Measurements from ENCODE around the gene TTLL9. TPM values are rescaled to one million over a fixed set of nuclear protein-coding genes. Genes with fewer than 3 reads are reported as not detected.

Gene TTLL9
- total RNA-seq, 3 donors from 2014 or later, result 0.16 to 2.9 (median 0.98) TPM

DNA sequence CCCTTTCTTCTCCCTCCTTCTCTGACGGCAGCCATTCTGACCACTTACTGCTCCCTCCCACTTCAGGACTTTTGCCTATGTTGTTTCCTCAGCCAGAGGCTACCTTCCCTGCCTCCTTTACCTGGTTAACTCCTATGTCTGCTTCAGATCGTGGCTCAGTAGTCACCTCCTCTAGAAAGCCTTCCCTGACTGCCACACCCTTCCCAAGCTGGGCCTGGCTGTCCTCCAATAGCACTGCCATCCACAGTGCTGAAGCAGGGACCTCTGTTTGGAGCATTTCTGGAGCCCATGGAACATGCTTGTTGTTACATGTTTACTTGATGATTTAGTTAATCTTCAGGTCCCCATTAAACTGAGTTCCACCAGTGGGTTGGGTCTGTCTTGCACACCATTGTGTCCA, 111.3 kb downstream of the TTLL9 start:
- no peak for DNase-seq (ENCODE audit: low spot score in 2 of 2)
- Histone ChIP-seq H3K36me3 (no peaks in the 10 kb centered on the region), H3K27ac (no peak overlapping the region), H3K9me3 (no peaks in the 10 kb centered on the region), H3K4me3 (no peak overlapping the region), H3K4me1 (no peaks in the 10 kb centered on the region), H3K27me3 (peaks cover 0 to 10% of the 10 kb centered on the region in 2 donors)
- TF ChIP-seq POLR2AphosphoS5 (IDR thresholded peaks at IDR 0.05), result no peak
- TF ChIP-seq, protein P1, sequence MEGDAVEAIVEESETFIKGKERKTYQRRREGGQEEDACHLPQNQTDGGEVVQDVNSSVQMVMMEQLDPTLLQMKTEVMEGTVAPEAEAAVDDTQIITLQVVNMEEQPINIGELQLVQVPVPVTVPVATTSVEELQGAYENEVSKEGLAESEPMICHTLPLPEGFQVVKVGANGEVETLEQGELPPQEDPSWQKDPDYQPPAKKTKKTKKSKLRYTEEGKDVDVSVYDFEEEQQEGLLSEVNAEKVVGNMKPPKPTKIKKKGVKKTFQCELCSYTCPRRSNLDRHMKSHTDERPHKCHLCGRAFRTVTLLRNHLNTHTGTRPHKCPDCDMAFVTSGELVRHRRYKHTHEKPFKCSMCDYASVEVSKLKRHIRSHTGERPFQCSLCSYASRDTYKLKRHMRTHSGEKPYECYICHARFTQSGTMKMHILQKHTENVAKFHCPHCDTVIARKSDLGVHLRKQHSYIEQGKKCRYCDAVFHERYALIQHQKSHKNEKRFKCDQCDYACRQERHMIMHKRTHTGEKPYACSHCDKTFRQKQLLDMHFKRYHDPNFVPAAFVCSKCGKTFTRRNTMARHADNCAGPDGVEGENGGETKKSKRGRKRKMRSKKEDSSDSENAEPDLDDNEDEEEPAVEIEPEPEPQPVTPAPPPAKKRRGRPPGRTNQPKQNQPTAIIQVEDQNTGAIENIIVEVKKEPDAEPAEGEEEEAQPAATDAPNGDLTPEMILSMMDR (IDR thresholded peaks at IDR 0.05), result no peak
- TF ChIP-seq POLR2A (IDR thresholded peaks at IDR 0.05), result no peak
- intact Hi-C loops (cut with DNase I; ENCODE audit: low total_unique reads), result no loop called here

DNA sequence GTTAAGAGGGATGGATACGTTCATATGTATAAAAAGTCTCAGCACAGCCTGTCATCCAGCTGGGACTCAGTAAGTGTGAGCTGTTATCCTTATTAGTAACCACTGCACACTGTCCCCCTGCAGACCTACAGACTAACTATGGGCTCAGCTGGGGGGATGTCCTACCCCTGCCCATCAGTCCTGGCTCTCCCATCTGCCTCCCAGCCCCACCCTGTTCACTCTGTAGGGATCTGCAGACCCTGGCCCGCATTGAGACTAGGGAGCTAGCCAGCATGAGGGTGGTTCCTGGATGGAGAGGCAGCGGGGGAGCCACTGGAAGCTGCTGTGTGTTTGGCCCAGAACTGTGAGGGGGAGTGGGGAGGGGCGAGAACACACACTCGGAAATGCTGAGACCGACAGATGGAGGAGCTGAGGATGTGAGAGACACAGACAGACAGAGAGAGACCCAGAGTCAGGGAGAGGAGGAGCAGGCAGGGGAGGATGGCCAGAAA, 114.6 kb downstream of the TTLL9 start:
- peaks cover 0 to 5% of the 10 kb centered on the region in 2 donors for H3K27me3 ChIP-seq
- intact Hi-C loops (cut with DNase I; ENCODE audit: low total_unique reads), result loop anchor here (1.0 kb wide), 1 partner anchor 40 kb away; no protein-coding TSS in a partner anchor
- no peaks in the 10 kb centered on the region for H3K9me3 ChIP-seq
- H3K36me3 ChIP-seq, result no peaks in the 10 kb centered on the region
- DNase-seq (ENCODE audit: low spot score in 2 of 2), result no peak
- TF ChIP-seq POLR2AphosphoS5 (IDR thresholded peaks at IDR 0.05) (no peak), POLR2A (IDR thresholded peaks at IDR 0.05) (no peak)
- TF ChIP-seq, protein P1 (IDR thresholded peaks at IDR 0.05), result no peak
- H3K4me3 ChIP-seq, result no peak overlapping the region
- H3K4me1 ChIP-seq, result no peaks in the 10 kb centered on the region
- H3K27ac ChIP-seq, result no peak overlapping the region

DNA sequence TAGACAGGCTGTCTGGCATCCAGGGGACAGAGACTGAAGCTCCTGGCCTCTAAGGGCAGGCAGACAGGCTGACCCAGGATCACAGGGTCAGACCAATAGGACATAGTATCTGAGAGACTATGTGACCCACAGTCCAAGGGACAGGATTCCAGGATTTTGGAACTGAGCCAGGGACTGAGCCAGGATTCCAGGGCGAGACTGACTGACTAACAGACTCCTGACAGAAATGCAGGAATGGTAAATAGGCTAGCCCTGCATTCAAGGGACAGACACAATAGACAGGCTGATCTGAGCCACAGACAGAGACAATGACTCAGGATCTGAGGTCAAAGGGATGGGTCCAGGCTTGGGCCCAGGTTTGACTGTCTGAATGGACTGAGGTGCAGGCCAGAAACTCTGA, 117.3 kb downstream of the TTLL9 start:
- no peak overlapping the region for H3K4me3 ChIP-seq
- H3K36me3 ChIP-seq, result no peaks in the 10 kb centered on the region
- H3K9me3 ChIP-seq, result no peaks in the 10 kb centered on the region
- no peaks in the 10 kb centered on the region for H3K4me1 ChIP-seq
- H3K27me3 ChIP-seq, result no peaks in the 10 kb centered on the region
- DNase-seq (ENCODE audit: low spot score in 2 of 2), result no peak
- intact Hi-C loops (cut with DNase I; ENCODE audit: low total_unique reads), result no loop called here
- TF ChIP-seq, protein P1 (IDR thresholded peaks at IDR 0.05), result no peak
- TF ChIP-seq POLR2AphosphoS5 (IDR thresholded peaks at IDR 0.05) (no peak), POLR2A (IDR thresholded peaks at IDR 0.05) (no peak)
- H3K27ac ChIP-seq, result no peak overlapping the region

DNA sequence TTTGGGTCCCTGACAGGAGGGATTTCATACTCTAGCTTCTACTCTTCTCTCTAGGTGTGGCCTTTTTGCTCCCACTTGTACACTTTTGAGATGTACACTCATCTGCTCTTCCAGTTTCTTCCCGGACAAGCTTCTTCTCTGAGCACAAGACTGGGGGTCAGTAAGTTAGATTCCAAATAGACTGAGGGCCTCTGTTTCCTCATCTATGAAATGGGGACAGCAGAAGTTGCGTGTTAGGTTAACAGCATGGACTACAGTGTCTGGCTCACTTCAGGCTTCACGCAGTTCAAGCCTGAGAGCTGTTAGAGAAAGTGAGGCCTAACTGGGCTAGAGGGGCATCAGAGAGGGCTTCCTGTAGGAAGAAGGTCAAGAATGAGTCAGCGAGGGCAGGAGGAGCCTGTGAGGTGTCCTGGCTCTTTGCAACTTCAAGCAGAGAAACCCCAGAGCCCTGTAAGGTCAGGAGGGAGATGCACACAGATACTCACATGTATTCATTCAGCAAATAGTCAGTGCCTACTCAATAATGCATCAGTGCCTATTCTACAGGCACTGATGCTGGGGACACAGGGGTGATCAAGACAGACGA, 118.1 kb downstream of the TTLL9 start:
- no peak for DNase-seq (ENCODE audit: low spot score in 2 of 2)
- intact Hi-C loops (cut with DNase I; ENCODE audit: low total_unique reads), result no loop called here
- Histone ChIP-seq H3K4me1 (no peaks in the 10 kb centered on the region), H3K27ac (no peak overlapping the region), H3K27me3 (peaks cover 0 to 4% of the 10 kb centered on the region in 2 donors), H3K4me3 (no peak overlapping the region), H3K9me3 (no peaks in the 10 kb centered on the region), H3K36me3 (no peaks in the 10 kb centered on the region)
- TF ChIP-seq POLR2A (IDR thresholded peaks at IDR 0.05) (no peak), POLR2AphosphoS5 (IDR thresholded peaks at IDR 0.05) (no peak)
- TF ChIP-seq, protein P1 (IDR thresholded peaks at IDR 0.05), result no peak

DNA sequence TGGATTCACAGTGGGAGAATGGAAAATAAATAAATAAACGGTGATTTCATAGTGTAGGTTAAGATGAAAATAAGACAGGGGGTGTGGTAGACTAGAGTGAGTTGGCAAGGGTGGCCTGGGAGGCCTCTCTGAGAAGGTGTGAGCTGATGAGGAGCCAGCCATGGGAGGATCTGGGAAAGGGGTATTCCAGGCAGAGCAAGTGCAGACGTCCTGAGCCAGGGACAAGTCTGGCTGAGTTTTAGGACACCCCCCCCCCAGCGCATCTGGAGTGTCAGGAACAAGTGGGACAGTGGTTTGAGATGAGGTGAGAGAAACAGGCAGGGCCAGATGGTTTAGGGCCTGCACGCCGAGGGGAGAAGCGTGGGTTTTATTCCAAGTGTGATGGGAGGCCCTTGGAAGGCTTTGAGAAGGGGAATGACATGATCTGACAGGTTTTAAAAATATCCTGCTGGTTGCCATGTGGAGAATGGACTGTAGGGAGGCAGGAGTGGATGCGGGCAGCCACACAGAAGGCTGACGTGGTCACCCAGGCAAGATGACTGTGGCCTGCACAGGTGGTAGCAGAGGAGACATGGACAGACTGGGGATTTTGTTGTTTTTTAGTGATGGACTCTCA, 118.7 kb downstream of the TTLL9 start:
- no peak for TF ChIP-seq POLR2AphosphoS5 (IDR thresholded peaks at IDR 0.05)
- TF ChIP-seq, protein P1 (IDR thresholded peaks at IDR 0.05), result no peak
- TF ChIP-seq POLR2A (IDR thresholded peaks at IDR 0.05), result no peak
- no peaks in the 10 kb centered on the region for H3K36me3 ChIP-seq
- no peak overlapping the region for H3K27ac ChIP-seq
- peaks cover 0 to 11% of the 10 kb centered on the region in 2 donors for H3K27me3 ChIP-seq
- H3K4me1 ChIP-seq, result no peaks in the 10 kb centered on the region
- H3K9me3 ChIP-seq, result no peaks in the 10 kb centered on the region
- intact Hi-C loops (cut with DNase I; ENCODE audit: low total_unique reads), result no loop called here
- H3K4me3 ChIP-seq, result no peak overlapping the region
- DNase-seq (ENCODE audit: low spot score in 2 of 2), result no peak

Data from breast epithelium (tissue), 4 donors.